IPS DF 6.9 (cell line): Measurements from ENCODE around the gene PARD3B.

ENCODE experiments used
- DNase-seq: peaks from one replicate; pipeline ENCODE4 v3.0.0-alpha.2; 2013; ENCODE audit warnings: low read depth, low spot score
- H3K27ac ChIP-seq: one replicate; pipeline ENCODE4 v1.5.1; 2013; ENCODE audit warnings: low read length, control low read depth
- H3K27me3 ChIP-seq: 2 replicates; pipeline ENCODE4 v1.6.1; 2013; ENCODE audit warnings: mild to moderate bottlenecking, low read length; ENCODE audit not compliant: control insufficient read depth, insufficient read depth
- H3K36me3 ChIP-seq: 2 replicates; pipeline ENCODE4 v1.6.1; 2013; ENCODE audit warnings: low read length; ENCODE audit not compliant: control insufficient read depth, insufficient read depth
- H3K4me1 ChIP-seq: 2 replicates; pipeline ENCODE4 v1.6.1; 2013; ENCODE audit warnings: low read length; ENCODE audit not compliant: control insufficient read depth, insufficient read depth
- H3K4me3 ChIP-seq: 2 replicates; pipeline ENCODE4 v1.5.1; 2013; ENCODE audit warnings: mild to moderate bottlenecking, low read length
- H3K9me3 ChIP-seq: 2 replicates; pipeline ENCODE4 v1.6.1; 2013; ENCODE audit warnings: low read length, inconsistent platforms; ENCODE audit not compliant: control insufficient read depth, insufficient read depth
- WGBS: extraction: QIAGEN DNeasy Blood & Tissue Kit; methylation state at CpG from one replicate; pipeline ENCODE4 v1.1.7; 2013; ENCODE audit warnings: mixed read lengths, missing lambda C conversion rate; ENCODE audit not compliant: insufficient read length, insufficient coverage; 5-methylcytosine and 5-hydroxymethylcytosine counted together

PARD3B gene

GRCh38 chr2:204853905-204854304, 308.6 kb downstream of the PARD3B start:
- Histone ChIP-seq H3K27ac (no peak overlapping the region), H3K36me3 (no peaks in the 10 kb centered on the region), H3K27me3 (no peaks in the 10 kb centered on the region), H3K4me1 (no peaks in the 10 kb centered on the region), H3K9me3 (no peaks in the 10 kb centered on the region), H3K4me3 (no peak overlapping the region)
- WGBS = no CpG with 5 or more reads among the region's 1 CpG
- no peak for DNase-seq

GRCh38 chr2:204860274-204860673, 315.0 kb downstream of the PARD3B start:
- H3K36me3 ChIP-seq = no peaks in the 10 kb centered on the region
- H3K9me3 ChIP-seq = no peaks in the 10 kb centered on the region
- H3K4me3 ChIP-seq = no peak overlapping the region
- no peak for DNase-seq
- H3K4me1 ChIP-seq = no peaks in the 10 kb centered on the region
- no peak overlapping the region for H3K27ac ChIP-seq
- no CpG with 5 or more reads among the region's 6 CpGs for WGBS
- no peaks in the 10 kb centered on the region for H3K27me3 ChIP-seq

DNA sequence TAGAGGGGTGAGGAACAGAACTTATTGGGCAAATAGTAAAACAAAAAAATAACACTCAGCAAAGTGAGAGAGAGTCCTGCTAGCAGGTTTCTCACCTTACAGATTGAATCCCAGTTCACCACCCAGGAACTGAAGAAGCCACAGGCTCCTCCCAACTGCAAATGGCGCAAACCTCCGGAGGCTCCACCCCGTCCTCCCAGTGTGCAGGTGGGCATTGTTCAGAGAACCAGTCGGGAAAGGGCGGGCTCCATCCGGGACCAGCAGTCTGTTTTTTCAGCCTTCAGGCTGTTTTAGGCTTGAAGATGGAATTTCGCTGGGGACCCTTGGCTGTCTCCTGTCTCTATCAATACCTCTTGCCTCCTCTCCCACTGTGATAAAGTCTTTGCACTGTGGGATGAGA, 317.5 kb downstream of the PARD3B start:
- H3K36me3 ChIP-seq = no peaks in the 10 kb centered on the region
- H3K4me3 ChIP-seq = no peak overlapping the region
- no CpG with 5 or more reads among the region's 7 CpGs for WGBS
- no peak for DNase-seq
- H3K27ac ChIP-seq = no peak overlapping the region
- H3K4me1 ChIP-seq = no peaks in the 10 kb centered on the region
- H3K27me3 ChIP-seq = no peaks in the 10 kb centered on the region
- no peaks in the 10 kb centered on the region for H3K9me3 ChIP-seq

GRCh38 chr2:204863336-204863735, 318.1 kb downstream of the PARD3B start:
- WGBS = no CpG with 5 or more reads among the region's 4 CpGs
- DNase-seq = no peak

GRCh38 chr2:204869132-204869823, 324.0 kb downstream of the PARD3B start:
- no peak for DNase-seq
- Histone ChIP-seq H3K9me3 (no peaks in the 10 kb centered on the region), H3K36me3 (no peaks in the 10 kb centered on the region), H3K27me3 (no peaks in the 10 kb centered on the region), H3K4me1 (no peaks in the 10 kb centered on the region), H3K4me3 (no peak overlapping the region), H3K27ac (no peak overlapping the region)
- WGBS = no CpG with 5 or more reads among the region's 3 CpGs

More at GRCh38 chr2:204863336-204863735, 318.1 kb downstream of the PARD3B start:
- Histone ChIP-seq H3K27me3 (no peaks in the 10 kb centered on the region), H3K4me3 (no peak overlapping the region), H3K9me3 (no peaks in the 10 kb centered on the region), H3K36me3 (no peaks in the 10 kb centered on the region), H3K4me1 (no peaks in the 10 kb centered on the region), H3K27ac (no peak overlapping the region)

GRCh38 chr2:204870053-204870452, 324.8 kb downstream of the PARD3B start:
- DNase-seq = no peak
- H3K9me3 ChIP-seq = no peaks in the 10 kb centered on the region
- no peaks in the 10 kb centered on the region for H3K4me1 ChIP-seq
- no peaks in the 10 kb centered on the region for H3K27me3 ChIP-seq
- H3K4me3 ChIP-seq = no peak overlapping the region
- H3K36me3 ChIP-seq = no peaks in the 10 kb centered on the region
- no peak overlapping the region for H3K27ac ChIP-seq
- no CpG with 5 or more reads among the region's 2 CpGs for WGBS

DNA sequence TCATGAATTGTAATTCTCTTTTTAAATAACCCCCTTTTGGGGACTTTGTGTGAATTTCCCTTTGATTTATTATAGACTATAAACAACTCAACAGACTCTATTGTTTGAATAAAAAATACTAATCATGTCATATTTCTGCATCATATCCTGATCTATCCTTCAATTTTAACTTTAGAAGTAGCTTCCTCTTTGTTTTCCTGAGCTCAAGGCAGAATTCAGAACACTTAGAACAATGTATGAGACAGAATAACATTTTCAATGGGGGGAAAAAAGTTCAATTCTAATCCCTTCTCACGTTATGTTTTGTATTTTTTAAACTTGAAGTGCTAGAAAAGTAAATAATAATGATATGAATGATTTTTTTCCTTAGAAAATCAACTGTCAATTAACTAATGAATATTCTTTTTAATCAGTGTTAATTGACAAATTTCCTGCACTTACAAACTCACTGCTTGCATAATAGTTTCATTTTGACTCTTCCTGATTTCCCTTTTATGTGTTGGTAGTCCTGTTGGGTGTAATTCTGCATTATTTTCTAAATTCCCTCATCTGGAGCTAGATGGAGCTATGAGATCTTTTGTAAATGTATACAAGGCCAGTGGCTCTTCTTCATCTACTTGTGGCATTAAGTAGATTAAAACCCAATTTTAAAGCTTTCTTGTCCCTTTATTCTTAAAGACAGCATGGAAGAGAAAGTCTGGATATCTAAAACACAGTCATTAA, 326.1 kb downstream of the PARD3B start:
- H3K27me3 ChIP-seq = no peaks in the 10 kb centered on the region
- no peaks in the 10 kb centered on the region for H3K36me3 ChIP-seq
- WGBS = no CpG with 5 or more reads among the region's 1 CpG
- no peak overlapping the region for H3K4me3 ChIP-seq
- H3K9me3 ChIP-seq = no peaks in the 10 kb centered on the region
- H3K4me1 ChIP-seq = no peaks in the 10 kb centered on the region
- no peak overlapping the region for H3K27ac ChIP-seq
- no peak for DNase-seq

DNA sequence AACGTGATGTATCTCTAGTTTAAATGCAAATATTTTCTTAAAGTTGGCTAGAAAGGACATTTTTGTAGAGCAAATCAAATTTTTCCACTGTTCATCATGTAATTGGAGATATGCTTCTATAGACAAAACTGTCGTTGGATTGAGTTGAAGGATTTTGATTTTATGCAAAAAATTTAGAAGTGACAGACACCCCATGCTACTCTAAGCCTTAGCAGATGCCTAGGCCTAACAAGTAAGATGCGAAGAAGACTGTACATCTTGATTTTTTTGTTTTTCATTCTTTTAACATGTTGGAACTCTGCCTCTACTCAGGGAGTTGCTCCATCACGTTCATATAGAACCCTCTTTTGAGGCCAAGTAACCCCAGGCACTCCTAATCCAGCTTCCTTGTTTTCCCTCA, 331.0 kb downstream of the PARD3B start:
- no peak for DNase-seq

GRCh38 chr2:204877691-204878090, 332.4 kb downstream of the PARD3B start:
- Histone ChIP-seq H3K4me1 (peaks cover 3% of the 10 kb centered on the region), H3K27ac (no peak overlapping the region), H3K36me3 (no peaks in the 10 kb centered on the region), H3K4me3 (no peak overlapping the region), H3K27me3 (no peaks in the 10 kb centered on the region), H3K9me3 (no peaks in the 10 kb centered on the region)
- no peak for DNase-seq

More for the DNA sequence above, 331.0 kb downstream of the PARD3B start:
- Histone ChIP-seq H3K4me3 (no peak overlapping the region), H3K27ac (no peak overlapping the region), H3K9me3 (no peaks in the 10 kb centered on the region), H3K4me1 (no peaks in the 10 kb centered on the region), H3K27me3 (no peaks in the 10 kb centered on the region), H3K36me3 (no peaks in the 10 kb centered on the region)
- WGBS = no CpG with 5 or more reads among the region's 4 CpGs

DNA sequence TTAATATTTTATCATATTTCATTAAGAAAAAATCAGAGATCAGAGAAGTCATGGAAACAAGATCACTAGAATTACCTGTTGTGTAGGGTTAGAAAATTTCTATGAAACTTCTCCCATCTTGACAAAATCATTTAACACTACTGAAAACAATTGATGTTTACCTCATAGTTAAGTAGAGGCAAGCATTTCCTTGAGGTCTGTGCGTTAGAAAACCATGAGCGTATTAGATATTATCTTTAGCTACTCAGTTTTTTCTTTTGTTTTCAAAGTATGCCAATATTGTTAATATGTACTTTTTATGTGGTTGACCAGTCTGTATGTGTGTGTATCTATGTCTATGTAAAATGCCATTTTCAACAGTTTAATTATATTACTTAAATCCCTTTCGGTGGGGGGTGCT, 335.7 kb downstream of the PARD3B start:
- no peak overlapping the region for H3K4me3 ChIP-seq
- H3K36me3 ChIP-seq = no peaks in the 10 kb centered on the region
- no peak overlapping the region for H3K27ac ChIP-seq
- H3K27me3 ChIP-seq = no peaks in the 10 kb centered on the region
- peaks cover 3% of the 10 kb centered on the region for H3K4me1 ChIP-seq
- no peaks in the 10 kb centered on the region for H3K9me3 ChIP-seq
- WGBS = no CpG with 5 or more reads among the region's 3 CpGs
- DNase-seq = no peak

GRCh38 chr2:204881655-204882054, 336.4 kb downstream of the PARD3B start:
- H3K9me3 ChIP-seq = no peaks in the 10 kb centered on the region
- H3K4me3 ChIP-seq = no peak overlapping the region
- no peak overlapping the region for H3K27ac ChIP-seq
- no CpG with 5 or more reads among the region's 4 CpGs for WGBS
- peaks cover 5% of the 10 kb centered on the region for H3K4me1 ChIP-seq
- no peaks in the 10 kb centered on the region for H3K27me3 ChIP-seq
- H3K36me3 ChIP-seq = no peaks in the 10 kb centered on the region
- no peak for DNase-seq
